Ishikawa (cell line): ENCODE results near the gene SLC6A18.
A peak's percentile ranks its signal among the peaks of the same experiment; 100 is the strongest.

Experiments
- CEBPB ChIP-seq: IDR thresholded peaks from 2 replicates; pipeline ENCODE4 v1.6.1; 2012
- CREB1 ChIP-seq: IDR thresholded peaks from 2 replicates; pipeline ENCODE4 v1.6.1; 2012; ENCODE audit warnings: low read depth
- EGR1 ChIP-seq: IDR thresholded peaks from 2 replicates; pipeline ENCODE4 v1.6.1; 2012
- EP300 ChIP-seq: IDR thresholded peaks from 2 replicates; pipeline ENCODE4 v1.6.1; 2012; ENCODE audit warnings: borderline replicate concordance
- FOXM1 ChIP-seq: IDR thresholded peaks from 2 replicates; pipeline ENCODE4 v1.6.1; 2012; ENCODE audit warnings: low read depth, borderline replicate concordance
- NFIC ChIP-seq: IDR thresholded peaks from 2 replicates; pipeline ENCODE4 v1.6.1; 2012
- RAD21 ChIP-seq: IDR thresholded peaks from 2 replicates; pipeline ENCODE4 v1.6.1; 2012; ENCODE audit warnings: low read depth
- TAF1 ChIP-seq: IDR thresholded peaks from 2 replicates; pipeline ENCODE4 v1.6.1; 2012; ENCODE audit warnings: low read depth, mild to moderate bottlenecking
- TCF12 ChIP-seq: IDR thresholded peaks from 2 replicates; pipeline ENCODE4 v1.6.1; 2012; ENCODE audit warnings: low read depth
- TEAD4 ChIP-seq: IDR thresholded peaks from 2 replicates; pipeline ENCODE4 v1.6.1; 2012
- YY1 ChIP-seq: IDR thresholded peaks from 2 replicates; pipeline ENCODE4 v1.6.1; 2012; ENCODE audit warnings: low read depth
- ZBTB7A ChIP-seq: IDR thresholded peaks from 2 replicates; pipeline ENCODE4 v1.6.1; 2012; ENCODE audit warnings: low read depth
- TF ChIP-seq, protein P1 (sequence below): IDR thresholded peaks from 2 replicates; pipeline ENCODE4 v1.6.1; 2012
- TF ChIP-seq, protein P2 (sequence below): IDR thresholded peaks from 2 replicates; pipeline ENCODE4 v1.6.1; 2012; ENCODE audit warnings: low read depth, mild to moderate bottlenecking
- TF ChIP-seq, protein P3 (sequence below): IDR thresholded peaks from 2 replicates; pipeline ENCODE4 v1.6.1; 2012

SLC6A18 gene

DNA sequence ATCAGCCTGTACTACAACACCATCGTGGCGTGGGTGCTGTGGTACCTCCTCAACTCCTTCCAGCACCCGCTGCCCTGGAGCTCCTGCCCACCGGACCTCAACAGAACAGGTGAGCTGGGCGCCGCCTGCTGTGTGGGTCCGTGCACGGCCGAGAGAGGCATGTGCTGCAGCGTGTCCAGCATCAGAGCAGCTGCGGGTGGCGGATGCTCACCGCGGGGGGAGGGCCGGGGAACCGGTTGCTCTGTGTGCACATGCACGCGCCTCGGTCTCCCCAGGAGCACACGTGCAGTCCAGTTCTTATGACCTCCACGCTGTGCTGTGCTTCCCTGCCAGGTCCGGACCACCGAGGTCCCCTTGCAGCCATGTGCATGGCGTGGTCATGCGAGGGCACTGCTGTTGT is 7.6 kb downstream of the SLC6A18 start:
- TF ChIP-seq ZBTB7A (no peak), CREB1 (no peak), FOXM1 (no peak)
- TF ChIP-seq, protein P1, sequence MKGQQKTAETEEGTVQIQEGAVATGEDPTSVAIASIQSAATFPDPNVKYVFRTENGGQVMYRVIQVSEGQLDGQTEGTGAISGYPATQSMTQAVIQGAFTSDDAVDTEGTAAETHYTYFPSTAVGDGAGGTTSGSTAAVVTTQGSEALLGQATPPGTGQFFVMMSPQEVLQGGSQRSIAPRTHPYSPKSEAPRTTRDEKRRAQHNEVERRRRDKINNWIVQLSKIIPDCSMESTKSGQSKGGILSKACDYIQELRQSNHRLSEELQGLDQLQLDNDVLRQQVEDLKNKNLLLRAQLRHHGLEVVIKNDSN: no peak

DNA sequence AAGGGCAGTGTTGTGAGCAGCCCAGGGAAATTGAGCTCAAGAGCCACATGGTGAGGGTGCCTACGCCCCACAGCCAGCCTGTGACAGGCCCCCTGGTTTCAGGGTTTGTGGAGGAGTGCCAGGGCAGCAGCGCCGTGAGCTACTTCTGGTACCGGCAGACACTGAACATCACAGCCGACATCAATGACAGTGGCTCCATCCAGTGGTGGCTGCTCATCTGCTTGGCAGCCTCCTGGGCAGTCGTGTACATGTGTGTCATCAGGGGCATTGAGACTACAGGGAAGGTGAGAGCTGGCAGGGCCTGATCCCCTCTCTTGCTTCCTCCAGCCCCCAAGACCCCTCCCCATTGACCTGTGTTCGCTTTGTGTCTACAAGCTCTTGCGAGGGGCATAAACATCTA is 10.2 kb downstream of the SLC6A18 start:
- TF ChIP-seq RAD21: peak; percentile 19; the same call in 1 of the 2 replicates
- TF ChIP-seq TAF1: no peak

GRCh38 chr5:1235838-1236237 is 10.7 kb downstream of the SLC6A18 start:
- no peak for TF ChIP-seq EGR1
- no peak for TF ChIP-seq YY1
- TF ChIP-seq NFIC: no peak
- no peak for TF ChIP-seq EP300
- no peak for TF ChIP-seq FOXM1
- TF ChIP-seq, protein P2, sequence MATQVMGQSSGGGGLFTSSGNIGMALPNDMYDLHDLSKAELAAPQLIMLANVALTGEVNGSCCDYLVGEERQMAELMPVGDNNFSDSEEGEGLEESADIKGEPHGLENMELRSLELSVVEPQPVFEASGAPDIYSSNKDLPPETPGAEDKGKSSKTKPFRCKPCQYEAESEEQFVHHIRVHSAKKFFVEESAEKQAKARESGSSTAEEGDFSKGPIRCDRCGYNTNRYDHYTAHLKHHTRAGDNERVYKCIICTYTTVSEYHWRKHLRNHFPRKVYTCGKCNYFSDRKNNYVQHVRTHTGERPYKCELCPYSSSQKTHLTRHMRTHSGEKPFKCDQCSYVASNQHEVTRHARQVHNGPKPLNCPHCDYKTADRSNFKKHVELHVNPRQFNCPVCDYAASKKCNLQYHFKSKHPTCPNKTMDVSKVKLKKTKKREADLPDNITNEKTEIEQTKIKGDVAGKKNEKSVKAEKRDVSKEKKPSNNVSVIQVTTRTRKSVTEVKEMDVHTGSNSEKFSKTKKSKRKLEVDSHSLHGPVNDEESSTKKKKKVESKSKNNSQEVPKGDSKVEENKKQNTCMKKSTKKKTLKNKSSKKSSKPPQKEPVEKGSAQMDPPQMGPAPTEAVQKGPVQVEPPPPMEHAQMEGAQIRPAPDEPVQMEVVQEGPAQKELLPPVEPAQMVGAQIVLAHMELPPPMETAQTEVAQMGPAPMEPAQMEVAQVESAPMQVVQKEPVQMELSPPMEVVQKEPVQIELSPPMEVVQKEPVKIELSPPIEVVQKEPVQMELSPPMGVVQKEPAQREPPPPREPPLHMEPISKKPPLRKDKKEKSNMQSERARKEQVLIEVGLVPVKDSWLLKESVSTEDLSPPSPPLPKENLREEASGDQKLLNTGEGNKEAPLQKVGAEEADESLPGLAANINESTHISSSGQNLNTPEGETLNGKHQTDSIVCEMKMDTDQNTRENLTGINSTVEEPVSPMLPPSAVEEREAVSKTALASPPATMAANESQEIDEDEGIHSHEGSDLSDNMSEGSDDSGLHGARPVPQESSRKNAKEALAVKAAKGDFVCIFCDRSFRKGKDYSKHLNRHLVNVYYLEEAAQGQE: no peak
- no peak for TF ChIP-seq RAD21
- TF ChIP-seq, protein P1: no peak
- TF ChIP-seq TCF12: no peak
- no peak for TF ChIP-seq TEAD4
- TF ChIP-seq ZBTB7A: no peak

DNA sequence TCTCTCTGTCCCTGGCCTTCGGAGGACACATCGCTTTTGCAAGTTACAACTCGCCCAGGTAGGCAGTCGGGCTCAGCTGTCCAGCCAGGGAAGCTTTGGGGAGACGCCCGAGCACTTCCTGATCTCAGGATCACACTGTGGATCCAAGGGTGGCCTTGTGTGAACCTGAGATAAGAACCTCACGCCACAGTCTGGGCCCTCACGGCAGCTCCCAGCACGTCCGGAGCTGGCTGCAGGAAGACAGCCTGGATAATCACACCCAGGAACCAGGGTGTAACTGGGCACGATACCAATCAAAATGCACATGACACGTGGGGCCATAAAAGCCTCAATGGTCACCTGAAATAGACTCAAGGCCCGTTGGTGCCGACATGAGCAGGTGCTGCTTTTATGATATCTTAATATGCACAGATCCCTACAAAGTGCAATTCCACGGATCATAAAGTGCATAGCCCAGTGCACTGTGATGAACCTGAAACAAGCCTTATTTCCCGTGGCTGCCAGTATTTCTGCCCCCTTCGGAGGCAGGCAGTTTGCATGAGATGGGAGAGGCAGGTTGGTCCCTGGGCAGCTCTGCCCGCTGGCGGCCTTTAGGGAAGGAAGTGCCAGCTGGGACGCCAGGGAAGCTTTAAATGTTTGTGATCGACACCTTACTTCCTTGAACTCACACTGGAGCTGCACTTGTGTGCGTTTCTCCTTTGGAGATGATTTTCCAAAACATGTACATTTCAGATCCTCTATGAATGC is 14.5 kb downstream of the SLC6A18 start:
- TF ChIP-seq RAD21 (no peak), NFIC (no peak), CEBPB (no peak), EGR1 (no peak), TEAD4 (no peak), FOXM1 (no peak), TCF12 (no peak), TAF1 (no peak), YY1 (no peak), EP300 (no peak), CREB1 (no peak), ZBTB7A (no peak)
- TF ChIP-seq, protein P1: no peak
- TF ChIP-seq, protein P2: no peak
- TF ChIP-seq, protein P3, sequence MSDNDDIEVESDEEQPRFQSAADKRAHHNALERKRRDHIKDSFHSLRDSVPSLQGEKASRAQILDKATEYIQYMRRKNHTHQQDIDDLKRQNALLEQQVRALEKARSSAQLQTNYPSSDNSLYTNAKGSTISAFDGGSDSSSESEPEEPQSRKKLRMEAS: no peak

DNA sequence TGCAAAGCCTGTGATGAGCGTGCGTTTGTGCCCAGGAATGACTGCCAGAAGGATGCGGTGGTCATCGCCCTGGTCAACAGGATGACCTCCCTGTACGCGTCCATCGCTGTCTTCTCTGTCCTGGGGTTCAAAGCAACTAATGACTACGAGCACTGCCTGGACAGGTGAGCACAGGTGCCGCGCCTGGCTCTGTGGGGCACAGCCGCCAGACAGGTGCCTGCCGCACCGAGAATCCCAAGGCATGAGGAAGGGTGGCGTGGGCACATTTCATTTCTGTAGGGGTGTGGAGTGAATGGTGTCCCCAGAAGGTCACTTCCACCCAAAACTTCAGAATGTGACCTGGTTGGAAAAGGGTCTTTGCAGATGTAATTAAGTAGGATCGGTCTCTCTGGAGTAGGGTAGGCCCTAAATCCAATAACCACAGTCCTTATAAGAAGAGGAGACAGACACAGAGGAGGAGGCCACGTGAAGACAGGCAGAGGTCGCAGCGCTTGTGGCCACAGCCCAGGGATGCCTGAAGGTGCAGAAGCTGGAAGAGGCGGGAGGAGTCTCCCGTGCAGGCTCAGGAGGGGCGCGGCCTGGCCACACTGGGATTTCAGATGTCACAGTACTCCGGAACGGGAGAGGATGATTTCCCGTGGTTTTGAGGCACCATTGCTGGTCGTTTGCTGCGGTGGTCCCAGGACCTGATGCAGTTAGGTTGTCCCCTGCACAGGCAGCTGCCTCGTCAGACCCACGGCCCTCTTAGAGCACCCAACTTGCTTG is 15.5 kb downstream of the SLC6A18 start:
- TF ChIP-seq TAF1: no peak
- TF ChIP-seq EGR1: no peak
- TF ChIP-seq ZBTB7A: no peak
- TF ChIP-seq, protein P2: no peak
- no peak for TF ChIP-seq NFIC
- TF ChIP-seq YY1: no peak
- no peak for TF ChIP-seq EP300
- TF ChIP-seq CEBPB: no peak
- TF ChIP-seq, protein P3: no peak
- TF ChIP-seq, protein P1: no peak
- no peak for TF ChIP-seq TEAD4
- no peak for TF ChIP-seq TCF12
- no peak for TF ChIP-seq CREB1
